Measurements from ENCODE around the gene MCM9.

DNA sequence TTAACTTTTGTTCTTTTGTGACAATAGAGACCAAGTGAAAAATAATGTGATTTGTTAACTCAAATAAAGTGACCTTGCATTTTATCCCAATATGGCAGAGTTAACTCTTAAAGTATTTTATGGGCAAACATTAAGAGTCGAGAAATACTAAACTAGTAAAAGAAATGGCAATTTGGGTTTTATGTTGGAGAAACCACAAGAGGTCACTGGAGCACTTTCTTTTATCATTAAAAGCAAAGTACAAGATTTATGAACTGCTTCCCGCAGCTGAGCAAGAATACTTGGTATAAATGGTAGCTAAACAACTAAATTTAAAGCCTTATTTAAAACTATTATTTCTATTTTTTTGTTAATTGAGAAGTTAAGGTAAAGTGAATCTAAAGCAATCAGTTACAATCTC is 33.5 kb upstream of the MCM9 start:
- TF ChIP-seq CTCF (IDR thresholded peaks at IDR 0.05) (no peak), ZNF232 (CRISPR knock-in tag; IDR thresholded peaks at IDR 0.05) (no peak), SOX15 (CRISPR knock-in tag; IDR thresholded peaks at IDR 0.05) (no peak), ESRRA (CRISPR knock-in tag; IDR thresholded peaks at IDR 0.05; ENCODE audit: borderline replicate concordance) (no peak), JUN (CRISPR knock-in tag; IDR thresholded peaks at IDR 0.05) (no peak), USF1 (CRISPR knock-in tag; IDR thresholded peaks at IDR 0.05) (no peak)
- TF ChIP-seq, protein P1, sequence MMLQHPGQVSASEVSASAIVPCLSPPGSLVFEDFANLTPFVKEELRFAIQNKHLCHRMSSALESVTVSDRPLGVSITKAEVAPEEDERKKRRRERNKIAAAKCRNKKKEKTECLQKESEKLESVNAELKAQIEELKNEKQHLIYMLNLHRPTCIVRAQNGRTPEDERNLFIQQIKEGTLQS (CRISPR knock-in tag; conservative IDR thresholded peaks at IDR 0.05), result no peak
- TF ChIP-seq, protein P2, sequence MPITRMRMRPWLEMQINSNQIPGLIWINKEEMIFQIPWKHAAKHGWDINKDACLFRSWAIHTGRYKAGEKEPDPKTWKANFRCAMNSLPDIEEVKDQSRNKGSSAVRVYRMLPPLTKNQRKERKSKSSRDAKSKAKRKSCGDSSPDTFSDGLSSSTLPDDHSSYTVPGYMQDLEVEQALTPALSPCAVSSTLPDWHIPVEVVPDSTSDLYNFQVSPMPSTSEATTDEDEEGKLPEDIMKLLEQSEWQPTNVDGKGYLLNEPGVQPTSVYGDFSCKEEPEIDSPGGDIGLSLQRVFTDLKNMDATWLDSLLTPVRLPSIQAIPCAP (CRISPR knock-in tag; IDR thresholded peaks at IDR 0.05), result no peak

Measured in WTC11 (cell line).